Measurements from ENCODE around the gene GAST. TPM values are rescaled to one million over a fixed set of nuclear protein-coding genes. Genes with fewer than 3 reads are reported as not detected.

Gene GAST
- total and polyA plus RNA-seq, 7 experiments from 2014 or later: not detected

GRCh38 chr17:41676058-41676419, 36.1 kb upstream of the GAST start:
- no peak for DNase-seq
- ATAC-seq: no peak
- Histone ChIP-seq H3K4me3 (ENCODE audit: low read length) (no peak overlapping the region), H3K27ac (ENCODE audit: low read depth, low read length) (no peak overlapping the region), H3K36me3 (ENCODE audit: control insufficient read depth in 2 of 3, insufficient read depth in 3 of 3, low read length in 3 of 3) (no peaks in the 10 kb centered on the region), H3K9me3 (ENCODE audit: control insufficient read depth in 2 of 3, low read length in 3 of 3) (no peaks in the 10 kb centered on the region), H3K27me3 (ENCODE audit: control insufficient read depth in 2 of 2, insufficient read depth in 2 of 2, low read length in 2 of 2) (no peaks in the 10 kb centered on the region), H3K4me1 (ENCODE audit: control insufficient read depth in 2 of 2, insufficient read depth in 2 of 2, low read length in 2 of 2) (peaks cover 14 to 18% of the 10 kb centered on the region in 2 donors)
- H3K27ac Mint-ChIP-seq: peak overlapping the region in 1 of 9 donors; percentile 72
- H3K36me3 Mint-ChIP-seq: peaks cover 0 to 18% (median 0%) of the 10 kb centered on the region in 5 donors
- H3K4me3 Mint-ChIP-seq: peak overlapping the region in 2 of 10 donors; percentile 25 to 64
- ChIA-PET POLR2A (interaction anchor here (5.1 to 6.2 kb wide), 2 partner anchors 9 to 15 kb away, joined by 54 to 255 read pairs; partner anchors contain the start of gene EIF1), CTCF (interaction anchor here (0.6 to 5.5 kb wide), 3 partner anchors 14 to 1581 kb away, joined by 3 to 64 read pairs (median 4); partner anchors contain the start of gene EIF1)
- H3K27me3 Mint-ChIP-seq: no peaks in the 10 kb centered on the region
- intact Hi-C loops (cut with micrococcal nuclease): no loop called here
- peaks cover 0 to 3% (median 0%) of the 10 kb centered on the region in 11 donors for H3K9me3 Mint-ChIP-seq
- H3K4me1 Mint-ChIP-seq: peaks cover 18 to 61% (median 22%) of the 10 kb centered on the region in 7 donors

- Mint-ChIP-seq H3K4me3 (peak overlapping the region; percentile 75 to 93 (median 88)), H3K36me3 (peaks cover 0 to 14% (median 0%) of the 10 kb centered on the region in 5 donors), H3K9me3 (peaks cover 0 to 3% (median 0%) of the 10 kb centered on the region in 11 donors), H3K4me1 (peaks cover 18 to 59% (median 28%) of the 10 kb centered on the region in 7 donors), H3K27ac (peak overlapping the region; percentile 94 to 98 (median 97)), H3K27me3 (no peaks in the 10 kb centered on the region)
- Histone ChIP-seq H3K36me3 (ENCODE audit: control insufficient read depth in 2 of 3, insufficient read depth in 3 of 3, low read length in 3 of 3) (no peaks in the 10 kb centered on the region), H3K4me3 (ENCODE audit: low read length) (peak overlapping the region; percentile 56), H3K4me1 (ENCODE audit: control insufficient read depth in 2 of 2, insufficient read depth in 2 of 2, low read length in 2 of 2) (peaks cover 14 to 18% of the 10 kb centered on the region in 2 donors), H3K27ac (ENCODE audit: low read depth, low read length) (peak overlapping the region; percentile 76), H3K27me3 (ENCODE audit: control insufficient read depth in 2 of 2, insufficient read depth in 2 of 2, low read length in 2 of 2) (no peaks in the 10 kb centered on the region), H3K9me3 (ENCODE audit: control insufficient read depth in 2 of 3, low read length in 3 of 3) (no peaks in the 10 kb centered on the region)
- ATAC-seq (peak; percentile 16), DNase-seq (no peak)
- intact Hi-C loops (cut with micrococcal nuclease): no loop called here
- ChIA-PET CTCF (interaction anchor here (0.5 to 5.5 kb wide), 12 partner anchors 10 to 1279 kb away, joined by 3 to 64 read pairs (median 5); partner anchors contain the start of gene EIF1), POLR2A (interaction anchor here (0.9 to 6.2 kb wide), 8 partner anchors 9 to 897 kb away, joined by 3 to 255 read pairs (median 4); partner anchors contain the start of gene EIF1)
These were observed 33.7 kb upstream of the GAST start for GRCh38 chr17:41678411-41678906.

GRCh38 chr17:41678907-41679739, 33.0 kb upstream of the GAST start:
- H3K9me3 ChIP-seq (ENCODE audit: control insufficient read depth in 2 of 3, low read length in 3 of 3): no peaks in the 10 kb centered on the region
- peaks cover 14 to 18% of the 10 kb centered on the region in 2 donors for H3K4me1 ChIP-seq (ENCODE audit: control insufficient read depth in 2 of 2, insufficient read depth in 2 of 2, low read length in 2 of 2)
- peak overlapping the region; percentile 94 to 98 (median 97) for H3K27ac Mint-ChIP-seq
- H3K4me1 Mint-ChIP-seq: peaks cover 18 to 64% (median 28%) of the 10 kb centered on the region in 7 donors
- H3K27me3 ChIP-seq (ENCODE audit: control insufficient read depth in 2 of 2, insufficient read depth in 2 of 2, low read length in 2 of 2): no peaks in the 10 kb centered on the region
- peaks cover 0 to 14% (median 0%) of the 10 kb centered on the region in 5 donors for H3K36me3 Mint-ChIP-seq
- POLR2A ChIA-PET: interaction anchor here (0.9 to 6.2 kb wide), 8 partner anchors 9 to 898 kb away, joined by 3 to 255 read pairs (median 4); partner anchors contain the start of gene EIF1
- intact Hi-C loops (cut with micrococcal nuclease): loop anchor here (1.0 kb wide), 3 partner anchors 9 to 17 kb away; partner anchors contain the start of gene EIF1 (in 2 of the 2)
- peak; percentile 93 for ATAC-seq
- peak overlapping the region; percentile 56 for H3K4me3 ChIP-seq (ENCODE audit: low read length)
- H3K36me3 ChIP-seq (ENCODE audit: control insufficient read depth in 2 of 3, insufficient read depth in 3 of 3, low read length in 3 of 3): no peaks in the 10 kb centered on the region
- CTCF ChIA-PET: interaction anchor here (0.5 to 5.5 kb wide), 12 partner anchors 11 to 1280 kb away, joined by 3 to 64 read pairs (median 5); partner anchors contain the start of gene EIF1
- H3K27ac ChIP-seq (ENCODE audit: low read depth, low read length): peak overlapping the region; percentile 76
- peak overlapping the region; percentile 75 to 93 (median 88) for H3K4me3 Mint-ChIP-seq
- DNase-seq: peak in 8 of 9 donors; percentile 49 to 72 (median 57)
- peaks cover 0 to 3% (median 0%) of the 10 kb centered on the region in 11 donors for H3K9me3 Mint-ChIP-seq
- H3K27me3 Mint-ChIP-seq: no peaks in the 10 kb centered on the region

GRCh38 chr17:41679740-41680425, 32.2 kb upstream of the GAST start:
- Histone ChIP-seq H3K27me3 (ENCODE audit: control insufficient read depth in 2 of 2, insufficient read depth in 2 of 2, low read length in 2 of 2) (no peaks in the 10 kb centered on the region), H3K4me3 (ENCODE audit: low read length) (no peak overlapping the region), H3K4me1 (ENCODE audit: control insufficient read depth in 2 of 2, insufficient read depth in 2 of 2, low read length in 2 of 2) (peaks cover 14 to 18% of the 10 kb centered on the region in 2 donors), H3K36me3 (ENCODE audit: control insufficient read depth in 2 of 3, insufficient read depth in 3 of 3, low read length in 3 of 3) (no peaks in the 10 kb centered on the region), H3K9me3 (ENCODE audit: control insufficient read depth in 2 of 3, low read length in 3 of 3) (no peaks in the 10 kb centered on the region), H3K27ac (ENCODE audit: low read depth, low read length) (peak overlapping the region; percentile 76)
- Mint-ChIP-seq H3K9me3 (peaks cover 0 to 3% (median 0%) of the 10 kb centered on the region in 11 donors), H3K4me1 (peaks cover 18 to 62% (median 28%) of the 10 kb centered on the region in 7 donors), H3K27me3 (no peaks in the 10 kb centered on the region), H3K4me3 (peak overlapping the region in 7 of 10 donors; percentile 75 to 93 (median 88)), H3K36me3 (peaks cover 0 to 13% (median 0%) of the 10 kb centered on the region in 5 donors), H3K27ac (peak overlapping the region; percentile 94 to 98 (median 97))
- ChIA-PET CTCF (interaction anchor here (0.8 to 5.5 kb wide), 8 partner anchors 10 to 17 kb away, joined by 4 to 64 read pairs (median 10); partner anchors contain the start of gene EIF1), POLR2A (interaction anchor here (0.9 to 6.2 kb wide), 7 partner anchors 11 to 861 kb away, joined by 3 to 255 read pairs (median 5); partner anchors contain the start of gene EIF1)
- intact Hi-C loops (cut with micrococcal nuclease): loop anchor here (1.0 kb wide), 3 partner anchors 8 to 16 kb away; partner anchors contain the start of gene EIF1 (in 2 of the 2)
- DNase-seq (no peak), ATAC-seq (no peak)

- Histone ChIP-seq H3K9me3 (ENCODE audit: control insufficient read depth in 2 of 3, low read length in 3 of 3) (no peaks in the 10 kb centered on the region), H3K4me1 (ENCODE audit: control insufficient read depth in 2 of 2, insufficient read depth in 2 of 2, low read length in 2 of 2) (peaks cover 14 to 18% of the 10 kb centered on the region in 2 donors), H3K36me3 (ENCODE audit: control insufficient read depth in 2 of 3, insufficient read depth in 3 of 3, low read length in 3 of 3) (no peaks in the 10 kb centered on the region), H3K27me3 (ENCODE audit: control insufficient read depth in 2 of 2, insufficient read depth in 2 of 2, low read length in 2 of 2) (no peaks in the 10 kb centered on the region), H3K4me3 (ENCODE audit: low read length) (no peak overlapping the region), H3K27ac (ENCODE audit: low read depth, low read length) (no peak overlapping the region)
- Mint-ChIP-seq H3K27ac (peak overlapping the region in 3 of 9 donors; percentile 14 to 97 (median 72)), H3K36me3 (peaks cover 0 to 13% (median 0%) of the 10 kb centered on the region in 5 donors), H3K4me3 (no peak overlapping the region), H3K4me1 (peaks cover 18 to 58% (median 28%) of the 10 kb centered on the region in 7 donors), H3K27me3 (no peaks in the 10 kb centered on the region), H3K9me3 (peaks cover 0 to 3% (median 0%) of the 10 kb centered on the region in 11 donors)
- ChIA-PET CTCF (interaction anchor here (0.8 to 5.5 kb wide), 4 partner anchors 10 to 17 kb away, joined by 4 to 64 read pairs (median 6); partner anchors contain the start of gene EIF1), POLR2A (interaction anchor here (0.6 to 6.2 kb wide), 5 partner anchors 10 to 888 kb away, joined by 3 to 255 read pairs (median 4); partner anchors contain the start of gene EIF1)
- DNase-seq (no peak), ATAC-seq (no peak)
- intact Hi-C loops (cut with micrococcal nuclease): no loop called here
These were observed 31.6 kb upstream of the GAST start for GRCh38 chr17:41680426-41681040.
